Chondrocyte (in vitro differentiated cells): Measurements from ENCODE around the gene ARHGDIG. TPM values are rescaled to one million over a fixed set of nuclear protein-coding genes. Genes with fewer than 3 reads are reported as not detected.

Source experiments
- DNase-seq: peaks from one replicate; pipeline ENCODE4 v3.0.0; 2021; ENCODE audit warnings: mixed read lengths, low spot score
- H3K27ac Mint-ChIP-seq: one replicate; pipeline ENCODE4 v1.8.0; 2021; ENCODE audit warnings: mild to moderate bottlenecking, moderate library complexity, mixed read lengths; ENCODE audit not compliant: unreplicated experiment
- H3K27me3 Mint-ChIP-seq: 2 replicates; pipeline ENCODE4 v1.8.0; 2021; ENCODE audit warnings: low read depth, mixed read lengths
- H3K36me3 Mint-ChIP-seq: 2 replicates; pipeline ENCODE4 v1.8.0; 2021; ENCODE audit warnings: low read depth, mixed read lengths
- H3K4me1 Mint-ChIP-seq: 2 replicates; pipeline ENCODE4 v1.8.0; 2021; ENCODE audit warnings: low read depth, mild to moderate bottlenecking, mixed read lengths
- H3K4me3 Mint-ChIP-seq: one replicate; pipeline ENCODE4 v1.8.0; 2021; ENCODE audit warnings: mild to moderate bottlenecking, moderate library complexity, mixed read lengths; ENCODE audit not compliant: unreplicated experiment
- H3K9me3 Mint-ChIP-seq: 2 replicates; pipeline ENCODE4 v1.8.0; 2021; ENCODE audit warnings: low read depth, mixed read lengths
- total RNA-seq: library from RNA; stranded (reverse); gene quantifications from 3 replicates; pipeline ENCODE4 v1.2.1, GENCODE V29; 2021
- TF ChIP-seq, protein P1 (sequence below): fragments of 200-600 bp; sonication (generic); IDR thresholded peaks from 2 replicates; pipeline ENCODE4 v1.5.0; 2021; ENCODE audit warnings: antibody characterized with exemption, mild to moderate bottlenecking, moderate library complexity

Gene ARHGDIG
- total RNA-seq, 1 donor from 2014 or later: 4.0 TPM

- Mint-ChIP-seq H3K9me3 (no peaks in the 10 kb centered on the region), H3K27ac (no peak overlapping the region), H3K4me1 (no peaks in the 10 kb centered on the region), H3K4me3 (no peak overlapping the region), H3K36me3 (peaks cover 4% of the 10 kb centered on the region), H3K27me3 (no peaks in the 10 kb centered on the region)
- TF ChIP-seq, protein P1, sequence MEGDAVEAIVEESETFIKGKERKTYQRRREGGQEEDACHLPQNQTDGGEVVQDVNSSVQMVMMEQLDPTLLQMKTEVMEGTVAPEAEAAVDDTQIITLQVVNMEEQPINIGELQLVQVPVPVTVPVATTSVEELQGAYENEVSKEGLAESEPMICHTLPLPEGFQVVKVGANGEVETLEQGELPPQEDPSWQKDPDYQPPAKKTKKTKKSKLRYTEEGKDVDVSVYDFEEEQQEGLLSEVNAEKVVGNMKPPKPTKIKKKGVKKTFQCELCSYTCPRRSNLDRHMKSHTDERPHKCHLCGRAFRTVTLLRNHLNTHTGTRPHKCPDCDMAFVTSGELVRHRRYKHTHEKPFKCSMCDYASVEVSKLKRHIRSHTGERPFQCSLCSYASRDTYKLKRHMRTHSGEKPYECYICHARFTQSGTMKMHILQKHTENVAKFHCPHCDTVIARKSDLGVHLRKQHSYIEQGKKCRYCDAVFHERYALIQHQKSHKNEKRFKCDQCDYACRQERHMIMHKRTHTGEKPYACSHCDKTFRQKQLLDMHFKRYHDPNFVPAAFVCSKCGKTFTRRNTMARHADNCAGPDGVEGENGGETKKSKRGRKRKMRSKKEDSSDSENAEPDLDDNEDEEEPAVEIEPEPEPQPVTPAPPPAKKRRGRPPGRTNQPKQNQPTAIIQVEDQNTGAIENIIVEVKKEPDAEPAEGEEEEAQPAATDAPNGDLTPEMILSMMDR: no peak
- DNase-seq: no peak
These were observed 15.9 kb downstream of the ARHGDIG start for GRCh38 chr16:296276-296675.

GRCh38 chr16:296806-297510 lies 16.6 kb downstream of the ARHGDIG start:
- no peak overlapping the region for H3K27ac Mint-ChIP-seq
- no peak for DNase-seq
- TF ChIP-seq, protein P1: no peak
- no peaks in the 10 kb centered on the region for H3K9me3 Mint-ChIP-seq
- no peak overlapping the region for H3K4me3 Mint-ChIP-seq
- H3K4me1 Mint-ChIP-seq: no peaks in the 10 kb centered on the region
- H3K27me3 Mint-ChIP-seq: no peaks in the 10 kb centered on the region
- H3K36me3 Mint-ChIP-seq: peaks cover 2% of the 10 kb centered on the region

DNA sequence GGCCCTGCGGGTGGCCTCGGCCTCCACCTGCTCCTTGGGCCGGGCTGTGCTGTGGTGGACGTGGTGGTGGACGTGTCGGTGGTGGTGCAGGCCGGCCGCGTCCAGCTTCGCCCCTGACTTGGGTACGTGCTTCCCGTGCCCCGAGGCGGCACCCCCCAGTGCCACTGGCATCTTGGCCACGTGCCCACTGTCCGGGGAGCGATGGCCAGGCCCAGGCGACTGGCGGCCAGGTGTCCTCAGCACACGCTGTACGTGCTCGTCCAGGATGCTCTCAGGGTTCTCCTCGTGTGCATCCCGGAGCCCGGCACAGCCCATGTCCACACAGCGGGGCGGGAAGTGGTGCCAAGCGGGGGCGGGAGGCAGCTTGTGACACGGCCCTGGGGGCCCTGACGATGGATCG lies 17.4 kb downstream of the ARHGDIG start:
- Mint-ChIP-seq H3K36me3 (no peaks in the 10 kb centered on the region), H3K27me3 (no peaks in the 10 kb centered on the region), H3K4me1 (no peaks in the 10 kb centered on the region), H3K9me3 (no peaks in the 10 kb centered on the region), H3K4me3 (no peak overlapping the region), H3K27ac (no peak overlapping the region)
- no peak for DNase-seq
- TF ChIP-seq, protein P1: no peak

DNA sequence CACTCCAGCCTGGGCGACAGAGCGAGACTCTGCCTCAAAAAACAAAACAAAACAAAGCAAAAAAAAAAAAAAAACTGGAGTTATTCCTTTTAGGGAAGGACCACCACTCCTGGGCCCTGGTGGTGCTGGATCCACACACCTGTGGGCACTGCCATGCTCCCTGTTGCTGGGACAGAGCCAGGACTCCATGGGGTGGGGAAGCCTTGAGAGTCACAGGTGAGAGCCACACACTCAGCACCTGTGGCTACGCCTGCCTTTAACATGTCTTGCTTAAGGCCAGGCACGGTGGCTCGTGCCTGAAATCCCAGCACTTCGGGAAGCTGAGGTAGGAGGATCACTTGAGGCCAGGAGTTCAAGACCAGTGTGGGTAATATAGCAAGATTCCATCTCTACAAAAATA lies 20.8 kb downstream of the ARHGDIG start:
- TF ChIP-seq, protein P1: no peak
- peaks cover 10% of the 10 kb centered on the region for H3K36me3 Mint-ChIP-seq
- no peak overlapping the region for H3K27ac Mint-ChIP-seq
- DNase-seq: no peak
- no peaks in the 10 kb centered on the region for H3K27me3 Mint-ChIP-seq
- H3K4me1 Mint-ChIP-seq: no peaks in the 10 kb centered on the region
- H3K4me3 Mint-ChIP-seq: no peak overlapping the region
- H3K9me3 Mint-ChIP-seq: no peaks in the 10 kb centered on the region

- Mint-ChIP-seq H3K27ac (no peak overlapping the region), H3K4me1 (no peaks in the 10 kb centered on the region)
These were observed 21.6 kb downstream of the ARHGDIG start for GRCh38 chr16:301950-302349.

More at GRCh38 chr16:301950-302349, 21.6 kb downstream of the ARHGDIG start:
- Mint-ChIP-seq H3K9me3 (no peaks in the 10 kb centered on the region), H3K4me3 (no peak overlapping the region), H3K27me3 (no peaks in the 10 kb centered on the region), H3K36me3 (peaks cover 10% of the 10 kb centered on the region)
- no peak for DNase-seq
- TF ChIP-seq, protein P1: no peak
